PC-9 (cell line): Measurements from ENCODE around the gene SYT15.
"Not testable (repeated sequence)": the region's sequence is repeated elsewhere in the genome, so short reads cannot be mapped to it uniquely, and the experiment has no call there.

ENCODE experiments used
- CTCF ChIP-seq: fragments of 200-600 bp; sonication (generic); conservative IDR thresholded peaks from 2 replicates; pipeline ENCODE4 v1.6.1; 2017; ENCODE audit warnings: mixed run types, antibody characterized with exemption, mild to moderate bottlenecking, moderate library complexity
- EZH2 ChIP-seq: fragments of 200-600 bp; sonication (generic); IDR thresholded peaks from 2 replicates; pipeline ENCODE4 v1.8.0; 2017; ENCODE audit warnings: antibody characterized with exemption, low read depth

GRCh38 chr10:46623899-46624654 lies 45.1 kb downstream of the SYT15 start:
- TF ChIP-seq EZH2, CTCF: not testable (repeated sequence)
